ENCODE data around the gene FAF1.
"Not testable (repeated sequence)": the region's sequence is repeated elsewhere in the genome, so short reads cannot be mapped to it uniquely, and the experiment has no call there.

The FAF1 gene

DNA sequence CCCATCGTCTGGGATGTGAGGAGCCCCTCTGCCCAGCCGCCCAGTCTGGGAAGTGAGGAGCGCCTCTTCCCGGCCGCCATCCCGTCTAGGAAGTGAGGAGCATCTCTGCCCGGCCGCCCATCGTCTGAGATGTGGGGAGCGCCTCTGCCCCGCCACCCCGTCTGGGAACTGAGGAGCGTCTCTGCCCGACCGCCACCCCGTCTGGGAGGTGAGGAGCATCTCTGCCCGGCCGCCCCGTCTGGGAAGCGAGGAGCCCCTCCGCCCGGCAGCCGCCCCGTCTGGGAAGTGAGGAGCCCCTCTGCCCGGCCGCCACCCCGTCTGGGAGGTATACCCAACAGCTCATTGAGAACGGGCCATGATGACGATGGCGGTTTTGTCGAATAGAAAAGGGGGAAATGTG is 7.5 kb downstream of the FAF1 start:
- not testable (repeated sequence) for DNase-seq

DNA sequence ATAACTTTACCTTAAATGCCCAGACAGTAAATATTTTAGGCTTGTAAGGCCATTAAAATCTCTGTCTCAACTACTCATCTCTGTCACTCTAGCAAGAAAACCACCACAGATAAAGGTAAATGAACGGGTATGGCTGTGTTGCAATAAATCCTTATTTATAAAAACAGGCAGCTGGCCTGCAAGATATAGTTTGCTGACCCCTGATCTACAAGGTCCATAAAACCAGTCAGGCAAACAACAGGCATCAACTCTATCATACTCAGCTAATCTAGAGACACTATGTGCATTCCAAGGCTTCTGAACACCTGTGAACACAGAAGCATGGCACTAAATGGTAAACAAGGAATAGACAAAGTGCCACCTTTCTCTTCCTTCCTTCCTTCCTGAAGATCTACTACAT is 9.7 kb downstream of the FAF1 start:
- no peak for DNase-seq

DNA sequence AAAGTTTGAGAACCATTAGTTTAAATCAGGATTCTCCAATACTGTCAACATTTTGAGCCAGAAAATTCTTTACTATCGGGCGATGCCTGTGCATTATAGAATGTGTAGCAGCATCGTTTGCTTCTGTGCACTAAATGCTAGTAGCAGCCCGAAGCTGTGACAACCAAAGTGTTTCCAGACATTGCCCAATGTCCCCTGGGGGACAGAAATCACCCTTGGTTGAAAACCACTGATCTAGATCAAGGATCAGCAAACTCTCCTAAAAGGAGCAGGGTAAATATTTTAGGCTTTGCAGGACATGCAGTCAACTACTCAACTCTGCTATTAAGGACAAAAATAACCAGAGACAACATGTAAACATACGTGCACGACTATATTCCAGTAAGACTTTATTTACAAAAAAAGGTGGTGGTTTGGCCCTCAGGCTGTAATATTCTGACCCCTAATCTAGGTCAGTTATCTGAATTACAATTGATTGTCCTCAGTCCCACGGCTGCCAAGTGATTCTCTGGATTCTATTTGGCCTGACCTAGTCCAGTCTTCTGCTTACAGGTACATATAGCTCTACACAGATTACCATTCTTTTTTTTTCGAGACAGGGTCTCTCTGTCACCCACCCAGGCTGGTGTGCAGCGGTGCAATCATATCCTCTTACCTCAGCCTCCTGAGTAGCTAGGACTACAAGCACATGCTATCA is 10.6 kb downstream of the FAF1 start:
- DNase-seq: no peak

DNA sequence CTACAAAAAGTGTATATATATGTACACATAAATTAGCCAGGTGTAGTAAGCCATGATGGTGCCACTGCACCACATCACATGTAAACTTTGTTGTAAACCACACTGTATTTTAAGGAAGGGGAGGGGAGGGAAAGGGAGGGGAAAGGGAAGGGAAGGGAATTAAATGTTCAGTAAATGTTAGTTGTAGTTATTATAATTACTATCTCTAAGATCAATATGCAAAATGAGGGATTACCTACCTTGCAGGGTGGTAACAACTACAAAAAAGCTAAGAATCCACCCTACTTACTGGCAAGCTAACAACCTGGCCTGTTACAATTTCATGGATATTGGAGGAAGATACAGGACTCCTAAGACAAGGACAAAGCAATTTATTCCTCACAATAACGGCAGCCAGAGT is 17.7 kb downstream of the FAF1 start:
- no peak for DNase-seq

DNA sequence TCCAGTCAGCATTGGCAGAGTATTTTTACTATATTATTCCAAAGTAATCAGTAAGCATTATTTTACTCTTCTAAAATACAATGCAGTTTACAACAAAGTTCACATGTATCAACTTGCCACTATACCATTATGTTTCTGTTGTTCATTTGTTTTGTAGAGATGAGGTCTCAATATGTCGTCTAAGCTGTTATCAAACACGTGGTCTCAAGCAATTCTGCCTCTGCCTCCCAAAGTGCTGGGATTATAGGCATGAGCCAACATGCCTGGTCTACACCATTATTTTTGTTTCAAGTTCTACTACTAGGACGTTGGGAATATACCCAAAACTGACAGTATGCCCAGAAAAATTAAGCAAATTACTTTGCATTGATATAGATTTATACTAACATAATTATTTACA is 19.8 kb downstream of the FAF1 start:
- no peak for DNase-seq

DNA sequence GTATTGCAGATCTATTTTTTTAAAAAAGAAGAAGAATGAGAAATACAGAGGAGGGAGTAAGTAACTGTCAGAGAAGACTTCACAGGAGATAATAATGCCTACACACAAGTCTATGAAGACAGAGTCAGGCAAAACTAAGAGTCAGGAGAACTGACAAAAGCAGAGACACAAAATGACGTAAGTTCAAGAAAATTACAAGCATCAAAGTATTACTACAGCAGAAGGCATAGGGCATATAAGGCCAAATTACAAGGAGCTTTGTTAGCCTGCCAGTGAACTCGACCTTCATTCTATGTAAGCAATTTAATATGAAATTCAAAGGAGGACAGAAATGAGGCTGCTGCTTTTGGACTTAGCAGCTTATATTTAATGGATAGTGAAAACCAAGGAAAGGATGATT is 23.7 kb downstream of the FAF1 start:
- DNase-seq: no peak

DNA sequence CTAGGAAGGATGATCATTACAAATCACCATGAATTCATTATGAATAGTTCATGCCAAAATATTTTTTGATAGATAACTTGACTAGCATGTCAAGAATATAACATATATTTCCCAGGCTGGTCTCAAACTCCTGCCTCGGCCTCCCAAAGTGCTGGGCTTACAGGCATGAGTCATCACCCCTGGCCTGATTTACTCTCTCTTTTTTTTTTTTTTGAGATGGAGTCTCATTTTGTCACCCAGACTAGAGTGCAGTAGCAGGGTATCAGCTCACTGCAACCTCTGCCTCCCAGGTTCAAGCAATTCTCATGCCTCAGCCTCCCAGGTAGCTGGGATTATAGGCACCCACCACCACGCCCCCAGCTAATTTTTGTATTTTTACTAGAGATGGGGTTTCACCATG is 24.8 kb downstream of the FAF1 start:
- not testable (repeated sequence) for DNase-seq

DNA sequence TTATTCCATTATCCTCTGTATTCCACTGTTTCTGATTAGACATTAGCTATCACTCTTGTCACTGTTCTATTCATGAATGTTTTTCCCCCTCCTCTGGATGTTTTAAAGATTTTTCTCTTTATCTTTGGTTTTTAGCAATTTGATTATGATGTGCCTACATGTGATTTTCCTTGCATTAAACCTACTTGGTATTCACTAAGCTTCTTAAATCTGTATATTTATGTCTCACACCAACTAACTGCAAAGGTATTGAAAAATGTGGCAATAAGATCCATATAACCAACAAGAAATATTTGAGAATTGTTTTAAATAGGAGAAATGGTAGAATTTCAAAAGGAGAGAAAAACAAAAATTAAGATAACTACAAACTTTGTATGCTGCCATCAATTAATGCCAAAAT is 25.2 kb downstream of the FAF1 start:
- no peak for DNase-seq

DNA sequence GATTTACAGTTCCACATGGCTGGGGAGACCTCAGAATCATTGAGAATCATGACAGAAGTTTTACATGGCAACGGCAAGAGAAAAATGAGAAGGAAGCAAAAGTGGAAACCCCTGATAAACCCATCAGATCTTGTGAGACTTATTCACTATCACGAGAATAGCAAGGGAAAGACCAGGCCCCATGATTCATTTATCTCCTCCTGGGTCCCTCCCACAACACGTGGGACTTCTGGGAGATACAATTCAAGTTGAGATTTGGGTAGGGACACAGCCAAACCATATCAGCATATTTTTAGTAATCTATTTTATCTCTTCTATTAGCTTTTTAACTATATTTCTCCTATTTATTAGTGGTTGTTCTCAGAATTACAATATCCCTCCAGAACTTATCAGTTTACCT is 26.3 kb downstream of the FAF1 start:
- not testable (repeated sequence) for DNase-seq

DNA sequence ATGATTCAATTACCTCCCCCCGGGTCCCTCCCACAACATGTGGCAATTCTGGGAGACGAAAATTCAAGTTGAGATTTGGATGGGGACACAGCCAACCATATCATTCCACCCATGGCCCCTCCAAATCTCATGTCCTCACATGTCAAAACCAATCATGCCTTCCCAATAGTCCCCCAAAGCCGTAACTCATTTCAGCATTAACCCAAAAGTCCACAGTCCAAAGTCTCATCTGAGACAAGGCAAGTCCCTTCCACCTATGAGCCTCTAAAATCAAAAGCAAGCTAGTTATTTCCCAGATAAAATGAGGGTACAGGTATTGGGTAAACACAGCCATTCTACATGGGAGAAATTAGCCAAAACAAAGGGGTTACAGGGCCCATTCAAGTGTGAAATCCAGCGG is 28.0 kb downstream of the FAF1 start:
- not testable (repeated sequence) for DNase-seq

DNA sequence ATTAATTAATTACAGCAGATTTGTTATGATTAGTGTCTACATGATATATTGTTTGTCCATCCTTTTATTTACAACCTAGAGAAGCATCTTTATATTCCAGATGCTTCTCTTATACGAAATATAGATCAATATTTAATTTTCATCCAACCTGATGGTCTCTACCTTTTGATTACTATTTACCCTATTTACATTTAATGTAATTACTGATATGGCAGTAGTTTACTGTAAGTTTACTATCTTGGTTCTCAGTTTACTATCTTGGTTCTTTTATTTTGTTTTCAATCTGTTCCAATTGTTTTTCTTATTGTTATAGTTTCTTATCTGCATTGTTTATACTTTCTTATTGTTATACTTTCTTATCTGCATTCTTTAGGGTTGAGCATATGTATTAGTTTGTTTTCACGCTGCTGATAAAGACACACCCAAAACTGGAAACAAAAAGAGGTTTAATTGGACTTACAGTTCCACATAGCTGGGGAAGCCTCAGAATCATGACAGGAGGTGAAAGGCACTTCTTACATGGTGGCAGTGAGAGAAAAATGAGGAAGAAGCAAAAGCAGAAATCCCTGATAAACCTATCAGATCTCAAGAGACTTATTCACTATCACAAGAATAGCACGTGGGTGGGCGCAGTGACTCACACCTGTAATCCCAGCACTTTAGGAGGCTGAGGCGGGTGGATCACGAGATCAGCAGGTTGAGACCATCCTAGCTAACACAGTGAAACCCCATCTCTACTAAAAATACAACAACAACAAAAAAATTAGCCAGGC is 28.9 kb downstream of the FAF1 start:
- DNase-seq: no peak

DNA sequence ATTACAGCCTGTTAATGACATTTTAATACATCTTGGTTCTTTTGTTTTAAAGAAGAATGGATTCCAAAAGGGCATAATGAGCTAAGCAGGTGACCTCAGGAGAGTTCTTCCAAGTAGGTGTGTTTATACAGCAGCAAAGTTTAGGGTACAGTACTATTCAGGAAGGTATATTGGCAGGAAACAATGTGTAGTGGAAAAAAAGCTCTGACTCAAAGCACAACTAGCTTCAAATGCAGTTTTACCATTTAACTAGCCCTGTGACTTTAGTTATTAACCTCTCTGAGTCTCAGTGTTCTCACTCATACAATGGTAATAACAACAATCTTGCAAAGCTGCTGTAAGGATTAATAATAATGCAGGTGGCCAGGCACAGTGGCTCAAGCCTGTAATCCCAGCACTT is 29.9 kb downstream of the FAF1 start:
- no peak for DNase-seq

DNA sequence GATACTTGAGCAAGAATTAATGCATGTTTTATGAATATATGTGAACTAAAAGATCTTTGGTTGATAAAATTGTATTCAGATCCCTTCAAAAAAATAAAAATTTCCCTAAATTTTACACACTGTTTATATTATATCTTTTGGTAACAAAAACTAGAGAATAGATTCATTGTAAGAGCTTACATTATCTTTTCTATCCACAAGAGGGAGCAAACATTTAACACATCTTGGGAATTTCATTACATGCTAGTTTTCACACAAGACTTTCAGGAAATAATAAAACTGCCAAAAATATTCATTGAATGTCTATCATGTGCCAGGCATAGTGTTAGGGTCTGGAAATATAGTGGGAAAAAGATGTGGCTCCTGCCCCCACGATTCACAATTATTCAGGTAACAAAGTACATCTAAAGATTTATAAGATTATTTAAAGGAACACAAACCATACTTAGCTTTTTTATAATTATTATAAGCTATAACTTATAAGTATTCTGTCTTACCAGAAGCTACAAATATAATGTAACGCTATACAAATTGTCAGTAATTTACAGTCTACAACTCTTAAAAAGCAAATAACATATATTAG is 30.6 kb downstream of the FAF1 start:
- DNase-seq: peak in 1 of 2 donors; percentile 46

DNA sequence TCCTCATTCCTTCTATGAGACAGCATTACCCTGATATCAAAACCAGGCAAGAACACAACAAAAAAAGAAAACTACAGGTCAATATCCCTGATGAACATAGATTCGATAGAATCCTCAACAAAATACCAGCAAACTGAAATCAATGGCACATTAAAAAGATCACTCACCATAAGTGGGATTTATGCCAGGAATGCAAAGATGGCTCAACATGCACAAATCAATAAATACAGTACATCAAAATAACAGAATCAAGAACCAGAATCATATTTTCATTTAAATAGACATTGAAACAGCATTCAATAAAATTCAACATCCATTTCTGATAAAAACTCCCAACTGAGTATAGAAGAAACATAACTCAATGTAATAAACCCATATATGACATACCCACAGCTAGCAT is 36.5 kb downstream of the FAF1 start:
- DNase-seq: no peak

DNA sequence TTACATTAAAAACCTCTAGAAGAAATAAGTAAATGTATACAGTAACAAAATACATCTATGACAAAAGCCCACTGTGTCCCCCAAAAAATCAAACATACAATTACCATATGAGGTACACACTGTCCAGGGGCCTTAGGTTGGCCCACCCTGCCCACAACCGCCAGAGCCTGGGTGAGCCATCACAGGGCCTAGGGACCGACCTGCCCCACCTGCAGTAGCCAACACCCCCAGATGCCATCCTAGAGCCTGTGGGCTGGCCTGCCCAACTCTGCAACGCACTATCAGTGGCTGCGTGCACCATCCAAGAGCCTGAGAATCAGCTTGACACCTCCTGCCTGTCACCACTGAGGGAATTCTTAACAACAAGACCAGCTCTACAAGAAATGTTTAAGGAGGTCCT is 39.0 kb downstream of the FAF1 start:
- no peak for DNase-seq

DNA sequence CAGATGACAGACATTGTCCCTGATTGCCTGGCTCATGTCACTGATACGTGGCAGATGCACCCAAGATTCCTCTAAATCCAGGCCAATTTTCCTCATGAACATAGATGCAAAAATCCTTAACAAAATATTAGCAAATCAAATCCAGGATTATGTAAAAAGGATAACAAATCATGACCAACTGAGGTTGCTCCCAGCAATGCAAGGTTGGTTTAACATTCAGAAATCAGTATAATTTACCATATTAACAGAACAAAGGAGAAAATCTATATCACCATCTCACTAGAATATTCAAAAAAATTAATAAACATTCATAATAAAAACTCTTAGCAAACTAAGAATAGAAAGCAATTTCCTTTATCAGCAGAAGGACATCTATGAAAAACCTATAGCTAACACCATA is 39.7 kb downstream of the FAF1 start:
- DNase-seq: no peak

DNA sequence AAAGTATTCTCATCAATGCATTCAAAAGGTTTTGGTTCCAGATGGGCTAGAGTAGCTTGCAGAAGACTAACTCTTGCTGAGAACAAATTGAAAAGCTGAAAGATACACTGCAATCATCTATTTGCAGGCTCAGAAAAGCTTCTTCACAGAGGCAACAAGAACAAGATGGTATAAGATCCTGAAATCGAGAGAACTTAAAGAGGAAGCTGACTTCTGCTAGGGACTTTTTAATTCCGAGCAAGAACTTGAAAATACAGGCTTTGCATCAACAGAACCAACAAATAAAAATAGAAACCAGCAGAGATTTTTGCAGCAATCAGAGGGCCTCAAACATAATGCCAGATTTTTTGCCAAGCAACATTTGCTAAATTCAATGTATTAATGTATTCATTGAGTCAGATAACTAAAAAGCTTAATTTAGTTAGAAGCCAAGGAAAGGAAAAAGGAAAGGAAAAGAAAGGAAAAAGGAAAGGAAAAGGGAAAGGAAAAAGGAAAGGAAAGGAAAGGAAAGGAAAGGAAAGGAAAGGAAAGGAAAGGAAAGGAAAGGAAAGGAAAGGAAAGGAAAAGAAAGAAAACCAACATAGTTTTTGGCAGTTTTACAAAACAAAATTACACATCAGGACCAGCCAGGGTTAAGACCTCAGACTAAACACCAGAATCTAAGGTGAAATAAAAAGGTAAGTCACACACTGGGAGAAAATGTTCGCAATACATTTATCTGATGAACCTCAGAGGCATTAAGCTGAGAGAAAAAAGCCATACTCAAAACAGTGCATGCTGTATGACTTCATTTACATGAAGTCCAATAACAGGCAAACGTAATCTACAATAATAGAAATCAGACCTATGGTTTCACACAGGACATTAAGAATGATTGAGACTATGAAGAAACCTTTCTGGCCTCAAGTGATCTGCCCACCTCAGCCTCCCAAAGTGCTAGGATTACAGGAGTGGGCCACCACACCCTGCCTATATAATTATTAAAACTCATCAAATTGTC is 42.6 kb downstream of the FAF1 start:
- no peak for DNase-seq

DNA sequence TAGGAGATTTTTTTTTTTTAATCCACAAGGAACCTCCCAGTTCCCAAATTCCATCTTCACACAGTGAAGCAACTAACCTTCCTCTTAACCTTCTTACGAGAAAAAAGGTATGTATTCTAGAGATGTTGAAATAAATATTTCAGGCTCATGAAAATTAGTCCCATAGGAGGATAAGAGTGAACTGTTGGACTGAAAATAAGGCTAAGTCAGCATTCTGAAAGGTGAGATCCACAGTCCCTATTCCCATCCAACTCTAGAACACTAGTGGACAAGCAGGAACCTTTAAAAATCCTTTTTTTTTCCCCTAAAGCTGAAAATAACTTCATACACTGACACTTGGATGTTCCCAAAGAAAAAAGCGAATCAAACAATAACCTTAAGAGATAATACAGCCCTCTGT is 44.4 kb downstream of the FAF1 start:
- no peak for DNase-seq

DNA sequence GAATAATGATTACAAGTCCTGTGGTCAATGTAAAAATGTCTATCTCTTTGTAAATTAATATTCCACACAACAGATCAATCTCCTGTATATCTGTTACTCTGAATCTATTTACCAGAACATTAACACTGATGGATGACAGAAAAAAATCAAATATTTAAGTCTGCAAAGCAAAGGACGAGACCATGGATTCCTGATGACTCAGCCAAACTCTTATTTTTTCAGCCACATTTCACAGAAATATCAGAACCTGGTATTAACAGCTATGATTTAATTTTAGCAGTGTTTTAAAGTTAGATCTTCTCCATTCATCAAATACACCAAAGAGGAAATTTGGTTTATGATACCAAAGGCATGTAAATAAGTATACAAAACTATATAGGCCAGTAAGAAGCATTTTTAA is 46.1 kb downstream of the FAF1 start:
- DNase-seq: no peak

DNA sequence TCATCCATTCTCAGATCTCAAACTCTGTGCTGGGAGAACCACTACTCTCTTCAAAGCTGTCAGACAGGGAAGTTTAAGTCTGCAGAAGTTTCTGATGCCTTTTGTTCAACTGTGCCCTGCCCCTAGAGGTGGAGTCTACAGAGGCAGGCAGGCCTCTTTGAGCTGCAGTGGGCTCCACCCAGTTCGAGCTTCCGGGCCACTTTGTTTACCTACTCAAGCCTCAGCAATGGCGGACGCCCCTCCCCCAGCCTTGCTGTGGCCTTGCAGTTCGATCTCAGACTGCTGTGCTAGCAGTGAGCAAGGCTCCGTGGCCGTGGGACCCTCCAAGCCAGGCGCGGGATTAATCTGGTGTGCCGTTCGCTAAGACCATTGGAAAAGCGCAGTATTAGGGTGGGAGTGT is 49.7 kb downstream of the FAF1 start:
- DNase-seq: not testable (repeated sequence)

DNA sequence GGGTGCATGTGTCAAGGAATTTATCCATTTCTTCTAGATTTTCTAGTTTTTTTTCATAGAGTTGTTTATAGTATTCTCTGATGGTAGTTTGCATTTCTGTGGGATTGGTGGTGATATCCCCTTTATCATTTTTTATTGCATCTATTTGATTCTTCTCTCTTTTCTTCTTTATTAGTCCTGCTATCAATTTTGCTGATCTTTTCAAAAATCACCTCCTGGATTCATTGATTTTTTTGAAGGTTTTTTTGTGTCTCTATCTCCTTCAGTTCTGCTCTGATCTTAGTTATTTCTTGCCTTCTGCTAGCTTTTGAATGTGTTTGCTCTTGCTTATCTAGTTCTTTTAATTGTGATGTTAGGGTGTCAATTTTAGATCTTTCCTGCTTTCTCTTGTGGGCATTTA is 52.5 kb downstream of the FAF1 start:
- not testable (repeated sequence) for DNase-seq

DNA sequence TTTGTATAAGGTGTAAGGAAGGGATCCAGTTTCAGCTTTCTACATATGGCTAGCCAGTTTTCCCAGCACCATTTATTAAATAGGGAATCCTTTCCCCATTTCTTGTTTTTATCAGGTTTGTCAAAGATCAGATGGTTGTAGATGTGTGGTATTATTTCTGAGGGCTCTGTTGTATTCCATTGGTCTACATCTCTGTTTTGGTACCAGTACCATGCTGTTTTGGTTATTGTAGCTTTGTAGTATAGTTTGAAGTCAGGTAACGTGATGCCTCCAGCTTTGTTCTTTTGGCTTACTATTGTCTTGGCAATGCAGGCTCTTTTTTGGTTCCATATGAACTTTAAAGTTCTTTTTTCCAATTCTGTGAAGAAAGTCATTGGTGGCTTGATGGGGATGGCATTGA is 54.0 kb downstream of the FAF1 start:
- DNase-seq: not testable (repeated sequence)

DNA sequence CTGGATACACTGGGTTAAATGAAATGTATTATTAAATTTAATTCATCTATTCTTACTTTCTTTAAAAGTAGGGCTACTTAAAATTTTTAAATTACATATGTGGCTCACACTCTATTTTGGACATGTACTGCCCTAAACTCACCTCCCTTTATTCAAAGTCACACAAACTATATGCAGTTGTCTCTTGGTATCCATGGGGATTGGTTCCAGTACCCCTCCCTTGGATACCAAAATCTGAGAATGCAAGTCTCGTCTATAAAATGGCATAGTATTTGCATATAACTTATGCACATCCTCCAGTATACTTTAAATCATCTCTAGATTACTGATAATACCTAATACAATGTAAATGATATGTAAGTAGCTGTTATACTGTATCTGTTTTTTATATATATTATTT is 57.6 kb downstream of the FAF1 start:
- DNase-seq: no peak
